Heart left ventricle (tissue), 16 donors: ENCODE data around the gene USP14. TPM values are rescaled to one million over a fixed set of nuclear protein-coding genes. Genes with fewer than 3 reads are reported as not detected.

Experiments used
- ATAC-seq, 4 donors: fragments of 200-7000 bp; cut with Tn5 transposase; one replicate each; pipeline ENCODE4 v1.9.1; 2020 to 2022; ENCODE audit warnings: moderate library complexity in 4 of 4, mild to moderate bottlenecking in 3 of 4, moderate number of reproducible peaks in 1 of 4
- DNase-seq, 5 donors: peaks; one replicate each; pipeline ENCODE4 v3.0.0-alpha.2; 2020
- H3K27ac ChIP-seq, 12 donors: fragments of 200-600 bp; sonication (generic) in 4 of 12; one replicate each; pipeline versions ENCODE4 v1.5.0 to v1.8.0; 2016 to 2022; ENCODE audit warnings: mild to moderate bottlenecking in 2 of 12
- H3K27me3 ChIP-seq, 9 donors: fragments of 200-600 bp; sonication (generic) in 2 of 9; one replicate each; pipeline versions ENCODE4 v1.5.1 to v1.8.0; 2016 to 2022; ENCODE audit warnings: mild to moderate bottlenecking in 3 of 9
- H3K36me3 ChIP-seq, 9 donors: fragments of 200-600 bp; sonication (generic) in 2 of 9; one replicate each; pipeline versions ENCODE4 v1.5.0 to v1.8.0; 2018 to 2022; ENCODE audit warnings: mild to moderate bottlenecking in 2 of 9
- H3K4me1 ChIP-seq, 12 donors: fragments of 200-600 bp; sonication (generic) in 4 of 12; one replicate each; pipeline versions ENCODE4 v1.5.0 to v1.8.0; 2016 to 2022; ENCODE audit warnings: mild to moderate bottlenecking in 3 of 12
- H3K4me3 ChIP-seq, 12 donors: fragments of 200-600 bp; sonication (generic) in 4 of 12; one replicate each; pipeline versions ENCODE4 v1.5.0 to v1.8.0; 2017 to 2022; ENCODE audit warnings: mild to moderate bottlenecking in 9 of 12, moderate library complexity in 4 of 12
- H3K9me3 ChIP-seq, 12 donors: fragments of 200-600 bp; sonication (generic) in 4 of 12; one replicate each; pipeline versions ENCODE4 v1.5.0 to v1.8.0; 2016 to 2022; ENCODE audit warnings: mild to moderate bottlenecking in 1 of 12
- CTCF ChIP-seq, 12 donors: fragments of 200-600 bp; sonication (generic) in 4 of 12; IDR thresholded peaks; one replicate each; pipeline versions ENCODE4 v1.5.0 to v1.8.0; 2018 to 2022; ENCODE audit warnings: antibody characterized with exemption in 12 of 12, mild to moderate bottlenecking in 5 of 12
- POLR2A ChIP-seq, 2 donors: fragments of 450-650 bp; IDR thresholded peaks; one replicate each; pipeline ENCODE4 v1.6.1; 2017; ENCODE audit warnings: antibody characterized with exemption in 2 of 2, mild to moderate bottlenecking in 2 of 2, moderate library complexity in 2 of 2
- WGBS, 4 donors: extraction: QIAGEN DNeasy Blood & Tissue Kit in 2 of 4; methylation state at CpG; one replicate each; pipeline versions ENCODE4 v1.1.5 to v1.1.7; 2013 to 2018; 5-methylcytosine and 5-hydroxymethylcytosine counted together
- intact Hi-C, 10 donors: fragments of 100-400 bp; cut with DNase I; formaldehyde crosslinking; loops; one replicate each; pipeline versions ENCODE4 v1.11.1 to v1.14.2; 2022
- polyA plus RNA-seq, 2 donors: library from polyadenylated mRNA; stranded (reverse); fragments of 200-250 nt; gene quantifications; one replicate each; pipeline ENCODE4 v1.2.3, GENCODE V29; 2013
- total RNA-seq, 9 donors: library from RNA; depleted of rRNA in 2 of 9; stranded (reverse); fragments of >200 nt in 2 of 9; fragmentation: NEBNext Ultra II Directional in 3 of 9; extraction: Animal tissue kit (Norgen Biotek cat#: 25700) in 3 of 9; gene quantifications; one replicate each; pipeline versions ENCODE4 v1.1.0 to v1.2.4, GENCODE V29; 2016 to 2023
- donor health status: ischemic (EF 13 %, LVEDD 7.1; RV severe dilation, severe dysfunction).
- donor health status: healthy with polysubstance abuse.
- donor health status: DM: no; HTN: yes; CAD: no.
- donor health status: DM: no; HTN: no; CAD: no.
- donor health status: ischemic (EF 25% LVEDD 6.9; RV normal size, moderate dysfunction).
- donor health status: ischemic (EF 25% LVEDD 5.7; RV mildly dilated, moderate dysfunction).
- donor health status: healthy.
- donor health status: DM: yes; HTN: yes; CAD: no.
- donor health status: ischemic (EF 35%, LVEDD 5.7; RV mildly dilated, moderate dysfunction).
- donor health status: nonischemic (EF 11% LVEDD 7.7; RV severe dilation, severe dysfunction).
- donor health status: DM: yes; HTN: yes; CAD: no.
- donor health status: PGD.
- donor health status: ischemic (EF 29% LVEDD 5.4; RV normal size, mild dysfunction).
- donor health status: nonischemic (EF 23%, LVEDD 6.1; RV moderate dilation, normal function).

Gene USP14
- total and polyA plus RNA-seq, 11 donors: 16.5 to 61.5 (median 47.7) TPM

DNA sequence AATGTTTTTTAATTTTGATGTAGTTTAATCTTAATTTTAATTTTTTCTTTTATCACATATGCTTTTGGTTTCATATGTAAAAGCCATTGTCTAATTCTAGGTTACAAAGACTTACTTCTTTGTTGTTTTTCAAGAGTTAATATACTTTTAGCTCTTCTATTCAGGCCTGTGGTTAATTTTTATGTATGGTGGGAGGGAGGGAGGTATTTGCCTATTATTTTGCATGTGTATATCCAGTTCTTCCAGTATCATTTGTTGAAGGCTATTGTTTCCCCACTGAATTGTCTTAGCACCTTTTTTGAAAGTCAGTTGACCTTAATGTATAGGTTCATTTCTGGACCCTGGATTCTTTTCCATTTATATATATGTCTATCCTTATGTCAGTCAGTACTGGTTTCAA is 23.4 kb downstream of the USP14 start:
- H3K4me1 ChIP-seq: peaks cover 0 to 18% (median 7%) of the 10 kb centered on the region in 12 donors
- H3K4me3 ChIP-seq: no peak overlapping the region
- H3K36me3 ChIP-seq: peaks cover 0 to 72% (median 35%) of the 10 kb centered on the region in 9 donors
- H3K27me3 ChIP-seq: no peaks in the 10 kb centered on the region
- DNase-seq (no peak), ATAC-seq (no peak)
- TF ChIP-seq POLR2A (IDR thresholded peaks at IDR 0.05) (no peak), CTCF (IDR thresholded peaks at IDR 0.05) (no peak)
- no peaks in the 10 kb centered on the region for H3K9me3 ChIP-seq
- intact Hi-C loops: no loop called here
- H3K27ac ChIP-seq: no peak overlapping the region

GRCh38 chr18:183769-184168 is 25.4 kb downstream of the USP14 start:
- DNase-seq: no peak
- peaks cover 0 to 12% (median 7%) of the 10 kb centered on the region in 12 donors for H3K4me1 ChIP-seq
- peak overlapping the region in 1 of 12 donors; percentile 53 for H3K27ac ChIP-seq
- H3K36me3 ChIP-seq: peaks cover 0 to 63% (median 35%) of the 10 kb centered on the region in 9 donors
- ATAC-seq: peak in 2 of 4 donors; percentile 37 to 61
- TF ChIP-seq CTCF (IDR thresholded peaks at IDR 0.05) (no peak), POLR2A (IDR thresholded peaks at IDR 0.05) (no peak)
- 75 to 89% (median 78%) methylated on average over 1 of the region's 1 CpG for WGBS, 4 donors
- H3K9me3 ChIP-seq: no peaks in the 10 kb centered on the region
- intact Hi-C loops: no loop called here
- no peaks in the 10 kb centered on the region for H3K27me3 ChIP-seq
- no peak overlapping the region for H3K4me3 ChIP-seq

GRCh38 chr18:189254-189653 is 30.9 kb downstream of the USP14 start:
- Histone ChIP-seq H3K27me3 (no peaks in the 10 kb centered on the region), H3K9me3 (no peaks in the 10 kb centered on the region), H3K4me1 (peaks cover 0 to 12% (median under 1%) of the 10 kb centered on the region in 12 donors), H3K27ac (no peak overlapping the region), H3K4me3 (no peak overlapping the region), H3K36me3 (peaks cover 0 to 36% (median 8%) of the 10 kb centered on the region in 9 donors)
- 94 to 98% (median 96%) methylated on average over 5 of the region's 5 CpGs for WGBS, 4 donors
- intact Hi-C loops: no loop called here
- DNase-seq (no peak), ATAC-seq (no peak)
- TF ChIP-seq POLR2A (IDR thresholded peaks at IDR 0.05): no peak
- no peak for TF ChIP-seq CTCF (IDR thresholded peaks at IDR 0.05)

GRCh38 chr18:191725-192124 is 33.4 kb downstream of the USP14 start:
- Histone ChIP-seq H3K27ac (no peak overlapping the region), H3K27me3 (no peaks in the 10 kb centered on the region), H3K9me3 (no peaks in the 10 kb centered on the region), H3K4me1 (peaks cover 0 to 9% (median 0%) of the 10 kb centered on the region in 12 donors), H3K4me3 (no peak overlapping the region), H3K36me3 (peaks cover 0 to 26% (median 3%) of the 10 kb centered on the region in 9 donors)
- ATAC-seq (no peak), DNase-seq (no peak)
- TF ChIP-seq POLR2A (IDR thresholded peaks at IDR 0.05): no peak
- TF ChIP-seq CTCF (IDR thresholded peaks at IDR 0.05): no peak
- intact Hi-C loops: no loop called here
- WGBS, 4 donors: 90 to 100% (median 97%) methylated on average over 1 of the region's 1 CpG
